ENCODE measurements around the gene PCBD2. TPM values are rescaled to one million over a fixed set of nuclear protein-coding genes. Genes with fewer than 3 reads are reported as not detected.

PCBD2 gene
- total and polyA plus RNA-seq, 2 donors (not counting 1 experiment from before 2014, with no cell fraction given): 3.8 to 5.4 TPM

GRCh38 chr5:134968055-134968454 is 63.1 kb downstream of the PCBD2 start:
- Histone ChIP-seq H2AFZ (ENCODE audit: low read length) (no peak overlapping the region), H3K9ac (ENCODE audit: insufficient read depth, low read length) (no peak overlapping the region), H3K27ac (ENCODE audit: insufficient read depth, low read length) (no peak overlapping the region), H3K36me3 (ENCODE audit: control insufficient read depth, insufficient read depth, low read length) (no peaks in the 10 kb centered on the region), H3K4me1 (ENCODE audit: control insufficient read depth, extremely low read depth, insufficient read depth, low read length) (no peaks in the 10 kb centered on the region), H3K79me2 (ENCODE audit: control insufficient read depth, insufficient read depth, low read length) (no peaks in the 10 kb centered on the region), H3K4me3 (replicated peaks in 1 of 4; ENCODE audit: control extremely low read depth in 1 of 4, insufficient read depth in 1 of 4, low read depth in 3 of 4, low read length in 4 of 4) (no peak overlapping the region), H3K27me3 (ENCODE audit: control insufficient read depth, insufficient read depth, low read length) (no peaks in the 10 kb centered on the region), H4K20me1 (ENCODE audit: control insufficient read depth, extremely low read depth, insufficient read depth, low read length) (no peaks in the 10 kb centered on the region), H3K4me2 (ENCODE audit: extremely low read depth, insufficient read depth, low read length) (no peak overlapping the region), H3K9me3 (ENCODE audit: control insufficient read depth, insufficient read depth, low read depth, low read length) (no peaks in the 10 kb centered on the region)
- TF ChIP-seq EZH2 (IDR thresholded peaks at IDR 0.05; ENCODE audit: low read length, missing control alignments): no peak
- TF ChIP-seq, protein P1, sequence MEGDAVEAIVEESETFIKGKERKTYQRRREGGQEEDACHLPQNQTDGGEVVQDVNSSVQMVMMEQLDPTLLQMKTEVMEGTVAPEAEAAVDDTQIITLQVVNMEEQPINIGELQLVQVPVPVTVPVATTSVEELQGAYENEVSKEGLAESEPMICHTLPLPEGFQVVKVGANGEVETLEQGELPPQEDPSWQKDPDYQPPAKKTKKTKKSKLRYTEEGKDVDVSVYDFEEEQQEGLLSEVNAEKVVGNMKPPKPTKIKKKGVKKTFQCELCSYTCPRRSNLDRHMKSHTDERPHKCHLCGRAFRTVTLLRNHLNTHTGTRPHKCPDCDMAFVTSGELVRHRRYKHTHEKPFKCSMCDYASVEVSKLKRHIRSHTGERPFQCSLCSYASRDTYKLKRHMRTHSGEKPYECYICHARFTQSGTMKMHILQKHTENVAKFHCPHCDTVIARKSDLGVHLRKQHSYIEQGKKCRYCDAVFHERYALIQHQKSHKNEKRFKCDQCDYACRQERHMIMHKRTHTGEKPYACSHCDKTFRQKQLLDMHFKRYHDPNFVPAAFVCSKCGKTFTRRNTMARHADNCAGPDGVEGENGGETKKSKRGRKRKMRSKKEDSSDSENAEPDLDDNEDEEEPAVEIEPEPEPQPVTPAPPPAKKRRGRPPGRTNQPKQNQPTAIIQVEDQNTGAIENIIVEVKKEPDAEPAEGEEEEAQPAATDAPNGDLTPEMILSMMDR (conservative IDR thresholded peaks at IDR 0.05 in 1 of 2, IDR thresholded peaks at IDR 0.05 in 1 of 2; ENCODE audit: low read depth in 1 of 2, low read length in 2 of 2): no peak
- DNase-seq (ENCODE audit: low read depth in 2 of 2): no peak

- Histone ChIP-seq H3K79me2 (ENCODE audit: control insufficient read depth, insufficient read depth, low read length) (no peaks in the 10 kb centered on the region), H3K36me3 (ENCODE audit: control insufficient read depth, insufficient read depth, low read length) (no peaks in the 10 kb centered on the region), H3K4me1 (ENCODE audit: control insufficient read depth, extremely low read depth, insufficient read depth, low read length) (no peaks in the 10 kb centered on the region), H3K27ac (ENCODE audit: insufficient read depth, low read length) (no peak overlapping the region), H3K9me3 (ENCODE audit: control insufficient read depth, insufficient read depth, low read depth, low read length) (no peaks in the 10 kb centered on the region), H3K4me2 (ENCODE audit: extremely low read depth, insufficient read depth, low read length) (no peak overlapping the region), H2AFZ (ENCODE audit: low read length) (no peak overlapping the region), H3K4me3 (replicated peaks in 1 of 4; ENCODE audit: control extremely low read depth in 1 of 4, insufficient read depth in 1 of 4, low read depth in 3 of 4, low read length in 4 of 4) (no peak overlapping the region), H4K20me1 (ENCODE audit: control insufficient read depth, extremely low read depth, insufficient read depth, low read length) (no peaks in the 10 kb centered on the region), H3K9ac (ENCODE audit: insufficient read depth, low read length) (no peak overlapping the region), H3K27me3 (ENCODE audit: control insufficient read depth, insufficient read depth, low read length) (no peaks in the 10 kb centered on the region)
- no peak for DNase-seq (ENCODE audit: low read depth in 2 of 2)
- TF ChIP-seq EZH2 (IDR thresholded peaks at IDR 0.05; ENCODE audit: low read length, missing control alignments): no peak
- TF ChIP-seq, protein P1 (conservative IDR thresholded peaks at IDR 0.05 in 1 of 2, IDR thresholded peaks at IDR 0.05 in 1 of 2; ENCODE audit: low read depth in 1 of 2, low read length in 2 of 2): no peak
Measured at GRCh38 chr5:134969166-134969565, 64.2 kb downstream of the PCBD2 start.

GRCh38 chr5:134975078-134975715 is 70.3 kb downstream of the PCBD2 start:
- TF ChIP-seq, protein P1 (conservative IDR thresholded peaks at IDR 0.05 in 1 of 2, IDR thresholded peaks at IDR 0.05 in 1 of 2; ENCODE audit: low read depth in 1 of 2, low read length in 2 of 2): no peak
- TF ChIP-seq EZH2 (IDR thresholded peaks at IDR 0.05; ENCODE audit: low read length, missing control alignments): no peak
- no peak overlapping the region for H2AFZ ChIP-seq (ENCODE audit: low read length)
- no peaks in the 10 kb centered on the region for H3K27me3 ChIP-seq (ENCODE audit: control insufficient read depth, insufficient read depth, low read length)
- no peaks in the 10 kb centered on the region for H4K20me1 ChIP-seq (ENCODE audit: control insufficient read depth, extremely low read depth, insufficient read depth, low read length)
- no peak overlapping the region for H3K27ac ChIP-seq (ENCODE audit: insufficient read depth, low read length)
- H3K36me3 ChIP-seq (ENCODE audit: control insufficient read depth, insufficient read depth, low read length): no peaks in the 10 kb centered on the region
- H3K79me2 ChIP-seq (ENCODE audit: control insufficient read depth, insufficient read depth, low read length): no peaks in the 10 kb centered on the region
- H3K4me1 ChIP-seq (ENCODE audit: control insufficient read depth, extremely low read depth, insufficient read depth, low read length): no peaks in the 10 kb centered on the region
- H3K4me3 ChIP-seq (replicated peaks in 1 of 4; ENCODE audit: control extremely low read depth in 1 of 4, insufficient read depth in 1 of 4, low read depth in 3 of 4, low read length in 4 of 4): no peak overlapping the region
- no peak overlapping the region for H3K4me2 ChIP-seq (ENCODE audit: extremely low read depth, insufficient read depth, low read length)
- H3K9me3 ChIP-seq (ENCODE audit: control insufficient read depth, insufficient read depth, low read depth, low read length): no peaks in the 10 kb centered on the region
- DNase-seq (ENCODE audit: low read depth in 2 of 2): peak in 1 of 2 donors; percentile 47
- H3K9ac ChIP-seq (ENCODE audit: insufficient read depth, low read length): no peak overlapping the region

All from fibroblast of lung (primary cell).